Nephron progenitor cell (in vitro differentiated cells): Measurements from ENCODE around the gene DAAM2.
A peak's percentile ranks its signal among the peaks of the same experiment; 100 is the strongest.

Source experiments
- DNase-seq: peaks from one replicate; pipeline ENCODE4 v3.0.0; 2021
- H3K27ac Mint-ChIP-seq: 2 replicates; pipeline ENCODE4 v1.8.0; 2021; ENCODE audit warnings: mild to moderate bottlenecking, moderate library complexity, mixed read lengths
- H3K27me3 Mint-ChIP-seq: 2 replicates; pipeline ENCODE4 v1.8.0; 2021; ENCODE audit warnings: mild to moderate bottlenecking, low read depth, mixed read lengths; ENCODE audit not compliant: poor library complexity
- H3K36me3 Mint-ChIP-seq: 2 replicates; pipeline ENCODE4 v1.8.0; 2021; ENCODE audit warnings: low read depth, mixed read lengths
- H3K4me1 Mint-ChIP-seq: 2 replicates; pipeline ENCODE4 v1.8.0; 2021; ENCODE audit warnings: mixed read lengths
- H3K4me3 Mint-ChIP-seq: 2 replicates; pipeline ENCODE4 v1.8.0; 2021; ENCODE audit warnings: mild to moderate bottlenecking, moderate library complexity, mixed read lengths
- H3K9me3 Mint-ChIP-seq: 2 replicates; pipeline ENCODE4 v1.8.0; 2021; ENCODE audit warnings: mild to moderate bottlenecking, moderate library complexity, mixed read lengths
- CTCF ChIP-seq: fragments of 200-600 bp; sonication (generic); IDR thresholded peaks from 2 replicates; pipeline ENCODE4 v1.5.0; 2021; ENCODE audit warnings: antibody characterized with exemption

The DAAM2 gene

GRCh38 chr6:39808346-39808745, 16.2 kb downstream of the DAAM2 start:
- H3K27me3 Mint-ChIP-seq, result peaks cover 7% of the 10 kb centered on the region
- H3K4me3 Mint-ChIP-seq, result no peak overlapping the region
- no peak overlapping the region for H3K27ac Mint-ChIP-seq
- H3K9me3 Mint-ChIP-seq, result no peaks in the 10 kb centered on the region
- no peak for DNase-seq
- H3K4me1 Mint-ChIP-seq, result peaks cover 63% of the 10 kb centered on the region
- no peak for TF ChIP-seq CTCF
- no peaks in the 10 kb centered on the region for H3K36me3 Mint-ChIP-seq

GRCh38 chr6:39808964-39809363, 16.8 kb downstream of the DAAM2 start:
- no peak for DNase-seq
- peaks cover 63% of the 10 kb centered on the region for H3K4me1 Mint-ChIP-seq
- no peak overlapping the region for H3K4me3 Mint-ChIP-seq
- peak overlapping the region; percentile 57 for H3K27ac Mint-ChIP-seq
- H3K27me3 Mint-ChIP-seq, result peaks cover 4% of the 10 kb centered on the region
- no peak for TF ChIP-seq CTCF
- H3K36me3 Mint-ChIP-seq, result no peaks in the 10 kb centered on the region
- no peaks in the 10 kb centered on the region for H3K9me3 Mint-ChIP-seq

GRCh38 chr6:39811835-39812345, 19.7 kb downstream of the DAAM2 start:
- no peaks in the 10 kb centered on the region for H3K9me3 Mint-ChIP-seq
- peaks cover 64% of the 10 kb centered on the region for H3K4me1 Mint-ChIP-seq
- DNase-seq, result no peak
- no peak overlapping the region for H3K4me3 Mint-ChIP-seq
- no peak overlapping the region for H3K27ac Mint-ChIP-seq
- no peaks in the 10 kb centered on the region for H3K27me3 Mint-ChIP-seq
- peaks cover 17% of the 10 kb centered on the region for H3K36me3 Mint-ChIP-seq
- no peak for TF ChIP-seq CTCF

GRCh38 chr6:39812496-39812852, 20.3 kb downstream of the DAAM2 start:
- H3K36me3 Mint-ChIP-seq, result peaks cover 20% of the 10 kb centered on the region
- H3K27ac Mint-ChIP-seq, result peak overlapping the region; percentile 26
- no peak overlapping the region for H3K4me3 Mint-ChIP-seq
- H3K4me1 Mint-ChIP-seq, result peaks cover 64% of the 10 kb centered on the region
- no peak for TF ChIP-seq CTCF
- no peak for DNase-seq
- H3K9me3 Mint-ChIP-seq, result no peaks in the 10 kb centered on the region
- no peaks in the 10 kb centered on the region for H3K27me3 Mint-ChIP-seq

- DNase-seq, result no peak
- H3K36me3 Mint-ChIP-seq, result peaks cover 20% of the 10 kb centered on the region
- H3K27me3 Mint-ChIP-seq, result no peaks in the 10 kb centered on the region
- H3K4me3 Mint-ChIP-seq, result peak overlapping the region; percentile 8
- peaks cover 63% of the 10 kb centered on the region for H3K4me1 Mint-ChIP-seq
- peak overlapping the region; percentile 26 for H3K27ac Mint-ChIP-seq
- no peak for TF ChIP-seq CTCF
- no peaks in the 10 kb centered on the region for H3K9me3 Mint-ChIP-seq
Measured at GRCh38 chr6:39812853-39813533, 20.8 kb downstream of the DAAM2 start.

GRCh38 chr6:39814236-39814635, 22.1 kb downstream of the DAAM2 start:
- H3K27me3 Mint-ChIP-seq, result no peaks in the 10 kb centered on the region
- no peak for DNase-seq
- no peaks in the 10 kb centered on the region for H3K9me3 Mint-ChIP-seq
- H3K4me1 Mint-ChIP-seq, result peaks cover 51% of the 10 kb centered on the region
- no peak for TF ChIP-seq CTCF
- peaks cover 20% of the 10 kb centered on the region for H3K36me3 Mint-ChIP-seq
- H3K27ac Mint-ChIP-seq, result no peak overlapping the region
- H3K4me3 Mint-ChIP-seq, result no peak overlapping the region
